ENCODE measurements around the gene LTBP1.

LTBP1 gene

DNA sequence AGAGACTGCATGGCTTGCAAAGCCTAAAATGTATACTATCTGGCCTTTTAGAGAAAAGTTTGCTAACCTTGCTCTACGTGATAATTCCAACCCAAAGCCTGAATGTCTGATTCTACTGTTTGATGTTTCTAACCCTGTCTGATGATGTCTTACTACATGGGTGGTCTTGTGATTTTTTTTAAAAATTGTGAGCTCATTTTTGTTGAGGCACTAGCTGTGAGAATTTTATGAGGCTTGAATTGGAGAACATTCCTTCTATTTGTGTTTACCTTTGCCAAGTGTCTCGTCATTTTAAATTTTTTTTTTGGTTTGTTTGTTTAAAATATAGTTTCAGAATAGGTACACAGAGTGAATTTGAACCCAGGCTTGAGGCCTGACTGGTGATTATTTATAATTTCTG lies 15.2 kb upstream of the LTBP1 start:
- DNase-seq (ENCODE audit: low read depth in 2 of 2, low spot score in 1 of 2): no peak

DNA sequence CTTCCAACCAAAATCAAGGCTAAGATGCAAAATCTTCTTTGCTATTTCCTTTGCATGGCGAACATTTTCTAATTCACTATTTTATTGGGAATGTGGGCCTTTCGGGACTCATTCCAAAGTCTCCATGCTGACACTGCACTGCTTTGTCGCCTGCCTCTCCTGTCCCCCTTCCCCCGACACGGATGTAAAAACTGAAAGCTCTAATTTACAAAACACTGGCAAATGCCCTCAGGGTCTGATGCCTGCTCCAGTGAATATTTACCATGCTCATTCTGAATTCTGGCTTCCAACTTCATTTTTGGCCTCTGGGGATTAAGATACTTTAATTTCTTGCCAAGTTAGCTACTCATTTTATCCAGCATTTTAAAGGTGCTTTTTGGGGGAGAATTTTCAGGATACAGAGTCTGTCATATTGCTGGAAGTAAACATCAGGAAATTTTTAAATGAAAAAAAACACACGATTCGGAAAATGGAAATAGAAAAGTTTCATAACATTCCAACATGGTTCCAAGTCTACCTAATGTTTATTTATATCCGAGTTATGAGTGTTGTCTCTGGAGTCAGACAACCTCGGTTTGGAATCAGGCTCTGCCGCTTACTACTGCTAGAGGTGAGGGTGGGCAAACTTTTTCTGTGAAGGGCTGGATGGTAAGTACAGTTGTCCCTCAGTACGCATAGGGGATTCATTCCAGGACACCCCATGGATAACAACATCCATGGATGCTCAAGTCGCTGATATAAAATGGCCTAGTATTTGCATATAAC lies 14.6 kb upstream of the LTBP1 start:
- no peak for DNase-seq (ENCODE audit: low read depth in 2 of 2, low spot score in 1 of 2)

DNA sequence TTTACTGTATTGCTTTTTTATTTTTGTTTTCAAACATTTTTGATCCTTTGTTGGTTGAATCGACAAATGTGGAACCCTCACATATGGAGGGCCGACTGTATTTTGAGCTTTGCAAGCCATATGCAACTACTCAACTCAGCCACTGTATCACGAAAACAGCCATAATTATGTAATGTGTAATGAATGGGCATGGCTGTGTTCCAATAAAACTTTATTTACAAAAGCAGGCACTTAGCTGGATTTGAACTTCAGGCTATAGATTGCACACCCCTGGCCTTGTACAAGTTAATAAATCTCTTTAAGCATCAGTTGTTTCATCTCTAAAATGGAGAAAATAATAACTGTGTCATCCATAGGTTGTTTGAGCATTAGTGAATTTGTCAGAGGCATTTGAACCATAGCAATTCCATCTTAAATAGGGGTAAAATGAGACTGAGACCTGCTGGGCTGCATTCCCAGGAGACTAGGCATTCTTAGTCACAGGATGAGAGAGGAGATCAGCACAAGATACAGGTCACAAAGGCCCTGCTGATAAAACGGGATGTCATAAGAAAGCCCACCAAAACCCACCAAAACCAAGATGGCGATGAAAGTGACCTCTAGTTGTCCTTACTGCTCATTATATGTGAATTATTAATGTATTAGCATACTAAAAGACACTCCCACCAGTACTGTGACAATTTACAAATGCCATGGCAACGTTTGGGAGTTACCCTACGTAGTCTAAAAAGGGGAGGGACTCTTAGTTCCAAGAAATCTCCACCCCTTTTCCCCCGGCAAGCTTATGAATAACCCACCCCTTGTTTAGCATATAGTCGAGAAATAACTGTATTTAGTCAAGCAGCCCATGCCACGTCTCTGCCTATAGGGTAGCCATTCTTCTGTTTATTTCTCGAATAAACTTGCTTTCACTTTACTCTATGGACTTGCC lies 13.7 kb upstream of the LTBP1 start:
- no peak for DNase-seq (ENCODE audit: low read depth in 2 of 2, low spot score in 1 of 2)

DNA sequence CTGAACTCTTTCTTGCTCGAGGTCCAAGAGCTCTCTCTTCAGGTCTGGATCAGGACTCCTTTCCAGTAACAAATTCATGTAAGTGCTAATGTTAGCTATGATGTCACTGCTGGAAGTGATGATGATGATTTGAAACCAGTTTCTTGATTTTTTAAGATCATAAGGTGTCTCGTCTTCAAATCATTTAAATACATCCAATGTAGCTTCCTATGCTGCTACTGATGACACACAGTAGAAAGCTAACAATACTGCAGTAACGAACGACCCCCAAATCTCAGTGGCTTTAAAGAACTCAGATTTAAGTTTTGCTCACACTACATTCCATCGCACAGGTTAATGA lies 13.0 kb upstream of the LTBP1 start:
- DNase-seq (ENCODE audit: low read depth in 2 of 2, low spot score in 1 of 2): no peak

DNA sequence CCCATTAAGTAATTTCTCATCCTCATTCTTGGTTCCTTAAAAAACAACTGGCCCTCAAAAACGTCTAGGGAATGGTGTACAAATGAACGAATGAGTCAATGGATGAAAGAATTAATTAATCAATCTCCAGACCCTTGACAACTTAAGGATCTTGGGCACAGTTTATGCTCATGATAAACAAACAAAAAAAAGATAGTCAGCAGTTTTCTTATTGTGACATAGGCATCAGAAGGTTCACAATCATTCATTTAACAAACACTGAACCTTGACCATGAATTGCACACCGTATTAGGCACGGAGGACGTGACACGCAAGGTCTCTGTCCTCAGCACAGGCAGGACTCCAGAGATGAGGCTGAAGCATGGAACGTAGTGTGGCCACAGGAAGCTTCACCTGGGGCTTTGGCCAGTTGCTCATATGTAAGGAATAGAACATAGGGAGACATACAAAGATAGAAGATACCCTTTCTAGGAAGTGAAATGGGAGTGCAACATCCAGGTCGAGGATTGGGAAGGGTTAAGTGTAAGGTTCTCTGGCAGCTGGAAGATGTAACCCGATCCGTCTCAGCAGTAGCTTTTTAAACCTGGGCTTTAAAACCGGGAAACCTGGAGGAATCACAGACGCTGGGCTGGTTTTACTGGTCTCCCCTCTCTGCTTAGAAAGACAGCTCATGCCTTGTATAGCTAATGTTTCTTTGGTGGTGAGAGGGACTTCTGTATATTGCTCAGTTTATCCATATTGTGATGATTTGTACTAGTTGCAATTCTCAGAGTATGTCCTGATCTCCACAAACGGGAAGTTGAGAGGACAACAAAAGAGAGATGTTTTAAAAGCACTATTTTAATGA lies 8.9 kb upstream of the LTBP1 start:
- DNase-seq (ENCODE audit: low read depth in 2 of 2, low spot score in 1 of 2): no peak

DNA sequence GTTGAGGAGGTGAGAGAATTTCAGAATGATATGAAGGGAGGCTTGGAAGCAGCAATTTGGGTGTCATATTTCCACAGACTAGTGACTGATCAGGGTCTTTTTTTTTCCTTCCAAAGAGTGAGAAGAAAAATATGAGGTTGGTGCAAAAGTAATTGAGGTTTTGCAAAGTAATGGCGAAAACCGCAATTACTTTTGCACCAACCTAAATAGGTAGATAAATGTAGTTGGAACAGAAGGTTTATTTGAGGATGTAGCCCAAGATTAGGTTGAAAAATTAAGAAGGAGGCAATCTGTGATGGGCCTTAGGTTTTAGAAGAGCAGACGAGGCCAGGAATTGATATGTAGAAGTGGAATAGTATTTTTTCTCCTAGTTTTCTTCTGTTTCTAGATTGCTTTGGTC lies 7.8 kb upstream of the LTBP1 start:
- DNase-seq (ENCODE audit: low read depth in 2 of 2, low spot score in 1 of 2): no peak

DNA sequence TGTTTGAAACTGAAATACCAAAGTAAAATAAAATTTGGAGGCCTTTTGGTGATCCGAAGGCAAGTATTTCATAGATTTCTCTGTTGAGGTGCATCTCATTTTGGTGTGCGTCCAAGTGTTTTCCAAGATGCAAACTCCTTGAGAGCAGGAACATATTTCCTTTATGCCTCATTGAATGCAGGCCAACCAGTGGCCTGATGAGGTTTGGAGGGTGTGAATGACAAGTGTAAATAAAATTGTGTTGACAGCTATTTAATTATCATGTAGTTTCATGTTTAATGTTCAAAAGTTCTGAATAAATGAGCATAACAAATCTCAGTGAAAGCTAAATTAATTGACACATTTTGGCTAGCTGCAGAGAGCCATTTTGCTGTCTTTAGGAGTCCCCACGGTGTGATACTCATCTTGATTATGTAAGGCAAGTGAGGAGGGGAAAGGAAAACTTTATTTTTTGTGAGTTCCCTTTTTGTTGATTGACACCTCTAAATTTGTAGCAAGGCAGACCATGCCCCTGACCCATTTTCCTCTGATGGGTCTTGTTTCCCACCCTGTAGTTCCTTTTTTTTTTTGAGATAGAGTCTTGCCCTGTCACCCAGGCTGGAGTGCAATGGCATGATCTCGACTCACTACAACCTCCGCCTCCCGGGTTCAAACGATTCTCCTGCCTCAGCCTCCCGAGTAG lies 6.3 kb upstream of the LTBP1 start:
- no peak for DNase-seq (ENCODE audit: low read depth in 2 of 2, low spot score in 1 of 2)

DNA sequence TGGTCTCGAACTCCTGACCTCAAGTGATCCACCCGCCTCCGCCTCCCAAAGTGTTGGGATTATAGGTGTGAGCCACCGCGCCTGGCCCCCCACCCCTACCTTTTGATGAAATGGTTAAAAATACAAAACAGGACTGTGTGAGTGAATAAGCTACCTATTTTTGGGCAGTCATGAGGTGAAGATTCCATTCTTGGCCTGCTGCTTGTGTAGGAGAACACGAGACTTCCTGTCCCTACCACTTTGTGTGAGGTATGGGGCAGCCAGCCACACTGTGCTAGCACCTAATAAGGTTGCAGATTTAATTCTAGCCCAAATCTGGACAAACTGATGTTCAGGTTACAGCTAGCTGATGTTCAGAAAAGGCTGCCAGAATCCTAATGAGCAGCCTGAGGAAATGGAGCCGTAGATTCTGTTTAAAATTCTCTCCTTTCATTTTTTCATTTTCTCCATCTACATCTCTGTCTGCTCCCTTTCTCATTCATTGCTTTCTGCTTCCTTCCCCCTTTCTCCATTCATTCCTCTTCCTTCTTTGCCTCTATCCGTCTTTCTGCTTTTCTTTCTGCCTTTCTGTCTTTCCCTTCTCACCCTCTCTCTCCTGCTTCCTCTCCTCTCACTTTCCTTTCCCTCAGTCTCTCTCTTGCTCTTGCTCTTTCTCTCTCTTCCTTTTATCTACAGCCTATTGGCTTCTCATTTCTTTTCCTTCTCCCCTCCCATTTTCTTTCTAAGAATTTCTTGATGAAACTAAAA lies 4.6 kb upstream of the LTBP1 start:
- no peak for DNase-seq (ENCODE audit: low read depth in 2 of 2, low spot score in 1 of 2)

DNA sequence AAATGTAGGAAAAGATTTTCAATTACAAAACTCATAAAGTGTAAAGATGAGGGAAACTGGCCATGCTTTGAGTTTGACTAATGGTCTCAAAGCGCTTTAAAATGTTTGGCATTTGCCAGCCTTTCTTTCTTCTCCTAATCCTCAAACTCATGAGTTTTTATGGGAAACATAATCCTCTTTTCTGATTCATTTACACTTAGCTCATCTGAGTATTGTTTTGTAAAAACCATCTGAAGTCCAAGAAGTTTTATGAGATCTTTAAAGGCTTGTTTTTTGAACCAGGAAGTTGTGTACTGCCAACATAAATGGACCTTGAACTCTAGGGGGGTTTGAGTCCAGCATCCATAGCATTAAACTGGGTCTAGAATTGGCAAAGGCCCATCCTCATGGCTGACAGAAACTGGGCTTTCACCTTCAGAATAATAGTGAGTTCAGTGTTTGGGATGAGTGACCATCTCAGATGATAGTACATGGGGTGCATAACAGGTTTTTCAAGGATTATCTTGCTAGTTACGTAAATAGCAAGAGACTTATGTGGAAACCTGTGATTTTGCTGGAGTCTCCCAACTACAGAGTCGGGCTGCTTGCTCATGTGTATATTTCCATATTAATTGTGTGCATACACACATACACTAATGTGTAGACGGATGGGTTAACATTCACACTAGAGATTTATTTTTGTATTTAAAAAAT lies 3.8 kb upstream of the LTBP1 start:
- no peak for DNase-seq (ENCODE audit: low read depth in 2 of 2, low spot score in 1 of 2)

DNA sequence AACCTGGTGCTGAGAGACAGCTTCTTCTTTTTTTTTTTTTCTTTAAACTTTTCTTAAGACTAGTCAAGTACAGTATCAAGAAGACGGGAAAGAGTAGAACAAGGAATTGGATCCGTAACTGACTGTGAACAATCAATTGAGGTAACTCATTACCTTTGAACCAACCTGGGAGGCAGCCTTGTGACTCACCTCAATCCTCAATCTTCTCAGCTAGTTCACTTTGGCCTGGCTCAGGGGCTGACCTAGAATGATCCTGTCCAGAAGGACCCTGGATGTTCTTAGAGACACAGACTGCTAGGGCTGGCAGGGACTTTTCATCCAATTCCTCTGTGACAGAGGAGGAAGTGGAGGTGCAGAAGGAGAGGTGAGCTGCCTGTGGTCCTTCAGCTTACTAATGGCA lies 1.5 kb upstream of the LTBP1 start:
- DNase-seq (ENCODE audit: low read depth in 2 of 2, low spot score in 1 of 2): no peak

DNA sequence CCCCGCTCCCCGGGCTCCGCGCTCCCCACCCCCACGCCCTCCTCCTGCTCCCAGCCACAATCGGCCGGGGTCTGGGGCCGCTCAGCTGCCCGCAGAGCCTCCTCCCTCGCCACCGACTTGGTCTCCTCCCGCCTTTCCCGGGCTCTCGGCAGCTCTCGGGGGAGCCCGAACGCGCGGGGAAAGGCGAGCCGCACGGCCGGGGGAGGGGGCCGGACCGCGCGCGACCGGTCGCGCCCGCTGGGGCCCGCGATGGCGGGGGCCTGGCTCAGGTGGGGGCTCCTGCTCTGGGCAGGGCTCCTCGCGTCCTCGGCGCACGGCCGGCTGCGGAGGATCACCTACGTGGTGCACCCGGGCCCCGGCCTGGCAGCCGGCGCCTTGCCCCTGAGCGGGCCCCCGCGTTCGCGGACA lies 327 bp downstream of the LTBP1 start:
- DNase-seq (ENCODE audit: low read depth in 2 of 2, low spot score in 1 of 2): no peak

DNA sequence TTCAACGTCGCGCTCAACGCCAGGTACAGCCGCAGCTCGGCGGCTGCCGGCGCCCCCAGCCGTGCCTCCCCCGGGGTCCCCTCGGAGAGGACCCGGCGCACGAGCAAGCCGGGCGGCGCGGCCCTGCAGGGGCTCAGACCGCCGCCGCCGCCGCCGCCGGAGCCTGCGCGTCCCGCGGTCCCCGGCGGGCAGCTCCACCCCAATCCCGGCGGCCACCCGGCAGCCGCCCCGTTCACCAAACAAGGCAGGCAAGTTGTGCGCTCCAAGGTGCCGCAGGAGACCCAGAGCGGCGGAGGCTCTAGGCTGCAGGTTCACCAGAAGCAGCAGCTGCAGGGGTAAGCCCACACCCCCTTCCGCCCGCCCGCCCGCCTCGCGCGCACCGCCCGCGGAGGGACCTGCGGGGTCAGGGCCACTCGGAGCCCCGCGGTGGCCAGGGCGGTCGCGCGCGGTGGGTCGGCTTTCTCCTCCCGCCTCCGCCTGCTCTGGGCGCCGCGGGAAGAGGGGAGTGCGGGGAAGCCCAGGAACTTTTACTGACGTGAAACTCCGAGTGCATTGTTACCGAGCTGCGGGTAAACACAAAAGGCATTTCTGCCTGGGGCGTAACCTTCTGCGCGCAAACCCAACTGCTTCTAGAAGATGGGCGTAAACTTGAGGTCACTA lies 861 bp downstream of the LTBP1 start:
- DNase-seq (ENCODE audit: low read depth in 2 of 2, low spot score in 1 of 2): no peak

DNA sequence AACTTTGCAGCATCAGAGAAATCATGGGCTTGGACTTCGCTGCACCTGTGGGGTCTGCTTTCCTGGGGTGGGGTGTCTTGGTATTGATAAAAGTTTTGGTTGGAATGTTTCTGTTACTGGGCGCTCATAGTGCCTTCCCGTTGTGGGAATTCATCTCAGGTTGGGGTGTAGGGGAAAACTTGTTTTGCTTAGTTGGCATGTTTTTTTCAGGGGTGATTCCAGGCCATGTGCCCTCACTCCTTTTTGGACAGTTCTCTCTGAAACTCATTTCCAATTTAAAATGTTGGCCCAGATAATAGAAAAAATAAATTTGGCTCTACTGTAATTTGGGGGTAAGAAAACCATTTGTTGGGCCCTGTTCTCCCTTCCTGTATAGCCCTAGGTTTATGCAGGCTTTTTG lies 1.5 kb downstream of the LTBP1 start:
- no peak for DNase-seq (ENCODE audit: low read depth in 2 of 2, low spot score in 1 of 2)

DNA sequence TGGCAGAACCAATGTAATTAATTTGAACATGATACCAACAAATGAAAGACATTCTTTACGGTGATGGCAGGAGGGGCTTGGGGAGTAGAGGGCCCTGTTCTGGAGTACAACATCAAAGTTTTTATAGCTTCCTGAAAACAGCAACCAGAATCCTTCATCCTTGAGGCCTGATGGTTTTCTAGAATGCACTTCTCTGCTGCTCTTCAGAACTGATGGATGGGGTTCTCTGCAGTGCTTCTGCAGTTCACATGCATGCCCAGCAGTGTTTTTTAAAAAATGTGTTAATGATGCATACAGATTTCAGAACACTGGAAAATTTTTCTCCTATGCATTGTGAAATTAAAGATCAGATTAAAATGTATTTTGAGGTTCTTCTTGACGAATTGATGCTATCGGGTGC lies 2.5 kb downstream of the LTBP1 start:
- DNase-seq (ENCODE audit: low read depth in 2 of 2, low spot score in 1 of 2): no peak

DNA sequence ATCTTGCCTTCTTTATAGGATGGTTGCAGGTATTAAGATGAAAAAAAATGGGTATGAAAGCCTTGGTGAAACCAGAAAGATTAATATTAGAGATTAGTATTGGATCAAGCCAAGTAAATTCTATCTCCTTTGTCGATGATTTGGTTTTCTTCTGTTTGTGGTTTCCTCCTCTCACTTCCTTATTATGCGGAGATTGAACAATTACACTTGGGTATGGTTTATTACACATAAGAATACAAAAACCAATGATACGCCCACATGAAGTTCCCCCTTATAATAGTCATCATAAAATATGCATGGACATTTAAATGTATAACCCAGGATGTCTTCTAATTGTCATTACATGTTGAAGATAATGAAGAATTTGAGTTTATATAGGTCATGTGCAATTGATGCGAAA lies 4.9 kb downstream of the LTBP1 start:
- DNase-seq (ENCODE audit: low read depth in 2 of 2, low spot score in 1 of 2): no peak

DNA sequence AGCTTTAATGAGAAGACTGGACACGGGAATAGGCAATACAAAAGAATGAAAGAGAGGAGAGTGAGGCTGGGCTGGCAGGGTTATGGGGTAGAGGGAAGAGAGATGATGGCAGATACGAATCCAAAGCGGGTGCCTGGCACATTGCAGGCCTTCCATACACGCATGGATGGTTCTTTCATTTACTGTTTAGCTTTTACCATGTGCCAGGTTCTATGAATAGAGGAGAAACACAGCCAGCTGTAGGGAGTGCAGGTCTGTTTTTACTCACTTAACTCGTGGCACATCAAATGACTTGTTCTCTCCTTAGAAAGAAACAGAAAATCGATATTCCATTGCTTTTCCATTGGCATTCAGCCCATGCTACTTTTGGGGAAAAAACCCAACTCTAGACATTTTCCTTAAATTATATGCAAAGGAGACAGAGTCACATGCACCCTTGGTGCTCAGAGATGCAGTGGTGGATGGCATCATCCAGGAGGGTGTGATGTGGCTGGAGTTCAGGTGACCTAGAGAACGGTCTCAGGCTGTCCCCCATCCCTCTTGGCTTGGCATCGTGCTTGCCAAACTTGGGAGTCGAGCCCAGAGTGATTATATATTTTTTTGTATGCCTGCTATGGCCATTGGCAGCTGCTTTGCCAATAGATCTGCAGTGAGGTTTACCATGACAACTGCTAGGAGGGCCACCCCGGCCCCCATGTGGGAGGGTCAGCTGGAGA lies 6.2 kb downstream of the LTBP1 start:
- no peak for DNase-seq (ENCODE audit: low read depth in 2 of 2, low spot score in 1 of 2)

DNA sequence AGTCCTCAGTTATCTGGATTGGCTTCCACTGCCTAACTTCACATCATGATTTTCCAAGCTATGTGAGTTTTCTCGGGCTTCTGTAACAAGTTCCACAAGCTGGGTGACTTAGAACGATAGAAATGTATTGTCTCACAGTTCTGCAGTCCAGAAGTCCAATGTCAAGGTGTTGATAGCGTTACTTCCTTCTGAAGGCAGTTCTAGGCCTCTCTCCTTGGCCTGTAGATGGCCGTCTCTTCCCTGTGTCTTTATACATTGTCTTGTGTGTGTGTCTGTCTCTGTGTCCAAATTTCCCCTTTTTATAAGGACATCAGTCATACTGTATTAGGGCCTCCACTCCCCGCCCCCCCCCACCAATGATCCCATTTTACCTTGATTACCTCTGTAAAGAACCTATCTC lies 7.5 kb downstream of the LTBP1 start:
- no peak for DNase-seq (ENCODE audit: low read depth in 2 of 2, low spot score in 1 of 2)

DNA sequence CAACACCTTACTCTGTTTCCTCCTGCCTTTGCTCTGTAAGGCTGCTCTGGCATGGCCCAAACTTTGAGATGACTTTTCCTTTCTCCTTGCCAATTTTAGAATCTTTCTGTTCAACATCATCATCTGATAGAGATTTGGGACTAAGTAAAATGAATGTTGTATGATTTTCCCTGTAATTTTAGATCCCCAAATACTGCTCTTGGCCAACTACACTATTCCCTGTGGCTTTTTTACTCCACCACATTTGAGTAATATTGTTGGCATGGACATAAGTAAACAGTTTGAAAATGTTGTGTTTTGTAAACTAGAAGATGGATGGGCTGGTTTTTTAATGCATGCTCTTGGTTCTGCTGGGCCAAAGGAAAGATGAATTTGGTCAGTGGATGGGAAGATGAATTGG lies 12.1 kb downstream of the LTBP1 start:
- no peak for DNase-seq (ENCODE audit: low read depth in 2 of 2, low spot score in 1 of 2)

DNA sequence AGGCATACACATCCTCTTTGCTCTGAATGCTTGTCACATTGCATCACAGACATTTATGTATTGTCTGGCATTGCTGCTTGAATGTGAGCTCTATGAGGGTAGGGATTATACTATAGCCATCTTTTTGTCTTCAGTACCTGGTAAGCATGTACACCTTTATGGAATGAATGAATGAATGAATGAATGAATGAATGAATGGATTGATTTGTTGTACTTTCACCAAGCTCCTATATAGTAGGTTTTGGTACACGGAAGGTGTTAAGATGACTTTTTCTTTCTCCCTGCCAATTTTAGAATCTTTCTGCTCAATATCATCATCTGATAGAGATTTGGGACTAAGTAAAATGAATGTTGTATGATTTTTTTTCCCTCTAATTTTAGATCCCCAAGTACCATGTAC lies 13.5 kb downstream of the LTBP1 start:
- DNase-seq (ENCODE audit: low read depth in 2 of 2, low spot score in 1 of 2): no peak
